ENCODE data around the gene PRKRA. TPM values are rescaled to one million over a fixed set of nuclear protein-coding genes. Genes with fewer than 3 reads are reported as not detected.

PRKRA gene
- total and polyA plus RNA-seq, 2 experiments from 2014 or later: 44.0 to 67.1 TPM

DNA sequence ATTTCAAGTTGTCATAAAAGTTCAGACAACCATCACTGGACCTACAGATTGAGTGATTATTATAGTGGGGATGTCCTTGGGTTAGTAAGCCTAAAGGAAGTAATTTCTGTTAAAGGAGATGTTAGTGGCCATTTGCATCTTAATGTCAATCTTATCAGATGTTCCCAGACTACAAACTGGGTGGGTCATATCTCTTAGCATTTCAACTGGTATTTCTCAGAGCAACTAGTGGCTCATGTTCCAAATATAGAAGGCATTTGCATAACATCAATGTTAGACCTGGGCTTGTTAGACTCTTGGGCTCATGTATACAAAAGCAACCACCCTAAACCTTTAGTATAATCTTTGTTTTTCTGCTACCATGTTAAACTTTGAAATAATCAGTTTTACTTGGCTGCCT lies 47.2 kb upstream of the PRKRA start:
- H3K4me3 Mint-ChIP-seq: no peak overlapping the region
- H3K27me3 Mint-ChIP-seq (ENCODE audit: insufficient read depth, low read depth, poor library complexity): no peaks in the 10 kb centered on the region
- H3K27me3 ChIP-seq (ENCODE audit: insufficient read depth): no peaks in the 10 kb centered on the region
- H3K4me1 ChIP-seq (ENCODE audit: insufficient read depth): no peaks in the 10 kb centered on the region
- no peaks in the 10 kb centered on the region for H3F3A ChIP-seq (replicated peaks; ENCODE audit: low read depth)
- H4K20me1 ChIP-seq (replicated peaks; ENCODE audit: insufficient read depth): no peaks in the 10 kb centered on the region
- no peak overlapping the region for H3K4me2 ChIP-seq
- no peak for DNase-seq (ENCODE audit: low spot score)
- H3K9me3 Mint-ChIP-seq: no peaks in the 10 kb centered on the region
- H2AFZ ChIP-seq: no peak overlapping the region
- H3K4me3 ChIP-seq: no peak overlapping the region
- H3K4me1 Mint-ChIP-seq: no peaks in the 10 kb centered on the region
- TF ChIP-seq EZH2phosphoT487 (IDR thresholded peaks at IDR 0.05; ENCODE audit: unreplicated experiment): no peak
- TF ChIP-seq NANOG (IDR thresholded peaks at IDR 0.05; ENCODE audit: borderline replicate concordance): no peak
- H3K36me3 Mint-ChIP-seq (ENCODE audit: low read depth): peaks cover 26% of the 10 kb centered on the region
- no peak overlapping the region for H3K27ac Mint-ChIP-seq
- no peak for ATAC-seq
- no peaks in the 10 kb centered on the region for H3K9me2 ChIP-seq (ENCODE audit: insufficient read depth)
- H3K36me3 ChIP-seq (ENCODE audit: insufficient read depth): peaks cover 12% of the 10 kb centered on the region
- H3K27ac ChIP-seq (ENCODE audit: low read depth): no peak overlapping the region
- H3K79me2 ChIP-seq (replicated peaks; ENCODE audit: insufficient read depth): no peaks in the 10 kb centered on the region

- H2AFZ ChIP-seq: no peak overlapping the region
- Mint-ChIP-seq H3K36me3 (ENCODE audit: low read depth) (peaks cover 29% of the 10 kb centered on the region), H3K4me3 (no peak overlapping the region), H3K9me3 (no peaks in the 10 kb centered on the region), H3K4me1 (no peaks in the 10 kb centered on the region), H3K27ac (no peak overlapping the region), H3K27me3 (ENCODE audit: insufficient read depth, low read depth, poor library complexity) (no peaks in the 10 kb centered on the region)
- no peaks in the 10 kb centered on the region for H3K79me2 ChIP-seq (replicated peaks; ENCODE audit: insufficient read depth)
- H3K27me3 ChIP-seq (ENCODE audit: insufficient read depth): no peaks in the 10 kb centered on the region
- H3F3A ChIP-seq (replicated peaks; ENCODE audit: low read depth): no peaks in the 10 kb centered on the region
- no peak overlapping the region for H3K27ac ChIP-seq (ENCODE audit: low read depth)
- no peaks in the 10 kb centered on the region for H3K4me1 ChIP-seq (ENCODE audit: insufficient read depth)
- no peak overlapping the region for H3K4me2 ChIP-seq
- DNase-seq (ENCODE audit: low spot score): no peak
- TF ChIP-seq POLR2AphosphoS5 (IDR thresholded peaks at IDR 0.05; ENCODE audit: low read depth): no peak
- TF ChIP-seq CREB1 (CRISPR knock-in tag; IDR thresholded peaks at IDR 0.05; ENCODE audit: low read depth): no peak
- TF ChIP-seq NANOG (IDR thresholded peaks at IDR 0.05; ENCODE audit: borderline replicate concordance): no peak
- TF ChIP-seq CTCF (conservative IDR thresholded peaks at IDR 0.05; ENCODE audit: low read depth in 2 of 2): no peak
- no peak for TF ChIP-seq ETS1 (IDR thresholded peaks at IDR 0.05)
- no peak for TF ChIP-seq REST (IDR thresholded peaks at IDR 0.05; ENCODE audit: unreplicated experiment)
- no peak for TF ChIP-seq STAT1 (IDR thresholded peaks at IDR 0.05; ENCODE audit: unreplicated experiment)
- H3K4me3 ChIP-seq: no peak overlapping the region
- no peaks in the 10 kb centered on the region for H3K9me2 ChIP-seq (ENCODE audit: insufficient read depth)
- H4K20me1 ChIP-seq (replicated peaks; ENCODE audit: insufficient read depth): peaks cover 5% of the 10 kb centered on the region; the same call in 1 of the 2 replicates
- no peak for ATAC-seq
- peaks cover 12% of the 10 kb centered on the region for H3K36me3 ChIP-seq (ENCODE audit: insufficient read depth)
These were observed 45.1 kb upstream of the PRKRA start for GRCh38 chr2:178496049-178496448.

All from GM23338 (cell line).